Hepatocyte (in vitro differentiated cells): Measurements from ENCODE around the gene OTOG. TPM values are rescaled to one million over a fixed set of nuclear protein-coding genes. Genes with fewer than 3 reads are reported as not detected.

Experiments used
- DNase-seq: peaks from one replicate; pipeline ENCODE4 v3.0.0-alpha.2; 2016; ENCODE audit warnings: low spot score
- H2AFZ ChIP-seq: fragments of 200-600 bp; sonication (generic); 2 replicates; pipeline ENCODE4 v1.6.0; 2016; ENCODE audit warnings: antibody characterized with exemption, mild to moderate bottlenecking
- H3K27ac ChIP-seq: fragments of 200-600 bp; sonication (generic); 2 replicates; pipeline ENCODE4 v1.5.1; 2016; ENCODE audit warnings: mild to moderate bottlenecking
- H3K27me3 ChIP-seq: fragments of 200-600 bp; sonication (generic); 2 replicates; pipeline ENCODE4 v1.6.1; 2016
- H3K36me3 ChIP-seq: fragments of 200-600 bp; sonication (generic); replicated peaks from 2 replicates; pipeline ENCODE4 v1.5.1; 2016; ENCODE audit warnings: low read depth; ENCODE audit not compliant: insufficient read depth
- H3K4me1 ChIP-seq: fragments of 200-600 bp; sonication (generic); 2 replicates; pipeline ENCODE4 v1.5.1; 2016; ENCODE audit warnings: mild to moderate bottlenecking, moderate library complexity; ENCODE audit not compliant: insufficient read depth
- H3K4me2 ChIP-seq: fragments of 200-600 bp; sonication (generic); 2 replicates; pipeline ENCODE4 v1.6.0; 2016
- H3K4me3 ChIP-seq: fragments of 200-600 bp; sonication (generic); 2 replicates; pipeline ENCODE4 v1.5.1; 2016; ENCODE audit warnings: mild to moderate bottlenecking
- H3K79me2 ChIP-seq: fragments of 200-600 bp; sonication (generic); 2 replicates; pipeline ENCODE4 v1.6.0; 2017; ENCODE audit warnings: mild to moderate bottlenecking
- H3K9me2 ChIP-seq: fragments of 200-600 bp; sonication (generic); replicated peaks from 2 replicates; pipeline ENCODE4 v1.6.0; 2017; ENCODE audit warnings: mild to moderate bottlenecking; ENCODE audit not compliant: insufficient read depth
- H3K9me3 ChIP-seq: fragments of 200-600 bp; sonication (generic); 2 replicates; pipeline ENCODE4 v1.5.1; 2016; ENCODE audit warnings: low read depth, mild to moderate bottlenecking
- H4K20me1 ChIP-seq: fragments of 200-600 bp; sonication (generic); 2 replicates; pipeline ENCODE4 v1.6.0; 2016; ENCODE audit warnings: mild to moderate bottlenecking; ENCODE audit not compliant: insufficient read depth, poor library complexity, severe bottlenecking
- CTCF ChIP-seq: fragments of 200-600 bp; sonication (generic); IDR thresholded peaks from 2 replicates; pipeline ENCODE4 v1.5.1; 2016; ENCODE audit warnings: antibody characterized with exemption, mild to moderate bottlenecking; ENCODE audit not compliant: poor library complexity
- EZH2 ChIP-seq: fragments of 200-600 bp; sonication (generic); IDR thresholded peaks from 2 replicates; pipeline ENCODE4 v1.6.1; 2016; ENCODE audit warnings: antibody characterized with exemption, mild to moderate bottlenecking, borderline replicate concordance
- EZH2phosphoT487 ChIP-seq: fragments of 200-600 bp; sonication (generic); IDR thresholded peaks from one replicate; pipeline ENCODE4 v1.6.1; 2018; ENCODE audit warnings: antibody characterized with exemption, mild to moderate bottlenecking, low read depth, moderate library complexity; ENCODE audit not compliant: unreplicated experiment, severe bottlenecking
- WGBS: methylation state at CpG from one replicate; pipeline ENCODE4 v1.1.6; 2016; ENCODE audit warnings: low lambda C conversion rate; ENCODE audit errors: missing lambda C conversion rate; 5-methylcytosine and 5-hydroxymethylcytosine counted together
- polyA plus RNA-seq: library from polyadenylated mRNA; unstranded; fragments of >200 nt; fragmentation: Nextera tagmentation; extraction: Ambion mirVana; gene quantifications from 2 replicates; pipeline ENCODE4 v1.2.1, GENCODE V29; 2016
- total RNA-seq: library from RNA; depleted of rRNA; stranded (reverse); fragments of >200 nt; gene quantifications from 2 replicates; pipeline ENCODE4 v1.2.3, GENCODE V29; 2014

The OTOG gene
- total and polyA plus RNA-seq, 2 experiments from 2014 or later = 0.27 to 2.0 TPM

GRCh38 chr11:17642980-17643379, 95.9 kb downstream of the OTOG start:
- Histone ChIP-seq H3K4me2 (no peak overlapping the region), H3K4me1 (no peaks in the 10 kb centered on the region), H3K9me2 (no peaks in the 10 kb centered on the region), H3K36me3 (no peaks in the 10 kb centered on the region), H4K20me1 (no peaks in the 10 kb centered on the region), H3K27ac (no peak overlapping the region), H3K27me3 (no peaks in the 10 kb centered on the region), H3K4me3 (no peak overlapping the region), H2AFZ (no peak overlapping the region), H3K79me2 (no peaks in the 10 kb centered on the region), H3K9me3 (no peaks in the 10 kb centered on the region)
- no peak for DNase-seq
- 91% methylated on average over 6 of the region's 6 CpGs for WGBS
- no peak for TF ChIP-seq CTCF
- no peak for TF ChIP-seq EZH2
- TF ChIP-seq EZH2phosphoT487 = no peak

GRCh38 chr11:17643506-17644405, 96.7 kb downstream of the OTOG start:
- Histone ChIP-seq H4K20me1 (no peaks in the 10 kb centered on the region), H2AFZ (no peak overlapping the region), H3K9me2 (no peaks in the 10 kb centered on the region), H3K9me3 (no peaks in the 10 kb centered on the region), H3K36me3 (no peaks in the 10 kb centered on the region), H3K4me1 (no peaks in the 10 kb centered on the region), H3K4me3 (no peak overlapping the region), H3K4me2 (no peak overlapping the region), H3K27ac (no peak overlapping the region), H3K27me3 (no peaks in the 10 kb centered on the region), H3K79me2 (no peaks in the 10 kb centered on the region)
- DNase-seq = no peak
- WGBS = 76% methylated on average over 14 of the region's 14 CpGs
- no peak for TF ChIP-seq EZH2
- TF ChIP-seq EZH2phosphoT487 = no peak

- DNase-seq = no peak
- WGBS = 96% methylated on average over 15 of the region's 15 CpGs
- no peaks in the 10 kb centered on the region for H3K79me2 ChIP-seq
- no peaks in the 10 kb centered on the region for H3K36me3 ChIP-seq
- TF ChIP-seq EZH2 (no peak), EZH2phosphoT487 (no peak), CTCF (no peak)
- no peak overlapping the region for H3K27ac ChIP-seq
- no peak overlapping the region for H3K4me3 ChIP-seq
- no peak overlapping the region for H3K4me2 ChIP-seq
- no peaks in the 10 kb centered on the region for H4K20me1 ChIP-seq
- H3K27me3 ChIP-seq = no peaks in the 10 kb centered on the region
- H3K4me1 ChIP-seq = no peaks in the 10 kb centered on the region
- no peaks in the 10 kb centered on the region for H3K9me2 ChIP-seq
- H2AFZ ChIP-seq = no peak overlapping the region
- H3K9me3 ChIP-seq = no peaks in the 10 kb centered on the region
These were observed 98.3 kb downstream of the OTOG start for GRCh38 chr11:17645190-17645970.
